BJ (cell line): ENCODE measurements around the gene FAM131A. TPM values are rescaled to one million over a fixed set of nuclear protein-coding genes. Genes with fewer than 3 reads are reported as not detected.
A peak's percentile ranks its signal among the peaks of the same experiment; 100 is the strongest.

Experiments used
- CTCF ChIA-PET: fragments of 350-600 bp; formaldehyde crosslinking; extraction: SDS; loops from one replicate; lab custom pipeline; 2021; ENCODE audit warnings: antibody characterized with exemption, inconsistent platforms; lab: Yijun Ruan, JAX
- POLR2A ChIA-PET: fragments of 300-600 bp; sonication (Branson Sonifier 250); formaldehyde crosslinking; extraction: SDS; loops from one replicate; lab custom pipeline; 2021; ENCODE audit warnings: antibody characterized with exemption; lab: Charles Lee
- DNase-seq: peaks from one replicate; pipeline ENCODE4 v3.0.0-alpha.2; 2011; ENCODE audit warnings: low read depth
- H3K27me3 ChIP-seq: 2 replicates; pipeline ENCODE4 v1.6.0; 2011; ENCODE audit warnings: low read length; ENCODE audit not compliant: control insufficient read depth, insufficient read depth
- H3K36me3 ChIP-seq: 2 replicates; pipeline ENCODE4 v1.5.1; 2011; ENCODE audit warnings: low read length; ENCODE audit not compliant: control insufficient read depth, insufficient read depth
- H3K4me3 ChIP-seq: 2 replicates; pipeline ENCODE4 v1.5.1; 2011; ENCODE audit warnings: low read depth, mild to moderate bottlenecking, control low read depth, low read length
- CTCF ChIP-seq: IDR thresholded peaks from 2 replicates; pipeline ENCODE4 v1.5.1; 2011; ENCODE audit warnings: low read depth, mild to moderate bottlenecking, control low read depth, inconsistent platforms, low read length, moderate library complexity; ENCODE audit not compliant: insufficient read depth
- polyA plus RNA-seq: library from polyadenylated mRNA; depleted of rRNA; stranded (reverse); fragments of >200 nt; gene quantifications from 2 replicates; pipeline ENCODE4 v1.2.3, GENCODE V29; 2011

The FAM131A gene
- polyA plus RNA-seq, 1 experiment = 9.3 TPM

- ChIA-PET CTCF (interaction anchor here (0.7 to 4.9 kb wide), 12 partner anchors 11 to 335 kb away, joined by 3 to 65 read pairs (median 4); partner anchors contain the start of genes ABCC5, EPHB3 and FAM131A), POLR2A (no interaction called here)
- no peak for DNase-seq
- TF ChIP-seq CTCF = no peak
- H3K27me3 ChIP-seq = no peaks in the 10 kb centered on the region
- peaks cover 7% of the 10 kb centered on the region for H3K36me3 ChIP-seq
- no peak overlapping the region for H3K4me3 ChIP-seq
These were observed 15.6 kb downstream of the FAM131A start for GRCh38 chr3:184352897-184353545.

GRCh38 chr3:184353546-184353941 lies 16.1 kb downstream of the FAM131A start:
- DNase-seq = no peak
- no peak for TF ChIP-seq CTCF
- H3K4me3 ChIP-seq = no peak overlapping the region
- H3K27me3 ChIP-seq = no peaks in the 10 kb centered on the region
- CTCF ChIA-PET = interaction anchor here (0.5 to 4.9 kb wide), 12 partner anchors 12 to 336 kb away, joined by 3 to 65 read pairs (median 4); partner anchors contain the start of genes ABCC5, EPHB3 and FAM131A
- POLR2A ChIA-PET = no interaction called here
- peaks cover 7% of the 10 kb centered on the region for H3K36me3 ChIP-seq

GRCh38 chr3:184354121-184354728 lies 16.8 kb downstream of the FAM131A start:
- Histone ChIP-seq H3K27me3 (no peaks in the 10 kb centered on the region), H3K4me3 (no peak overlapping the region), H3K36me3 (peaks cover 7% of the 10 kb centered on the region)
- DNase-seq = no peak
- peak; percentile 88 for TF ChIP-seq CTCF
- POLR2A ChIA-PET = no interaction called here
- CTCF ChIA-PET = interaction anchor here (0.5 to 4.9 kb wide), 13 partner anchors 13 to 1262 kb away, joined by 3 to 65 read pairs (median 4); partner anchors contain the start of genes ABCC5 and FAM131A

GRCh38 chr3:184354754-184355153 lies 17.4 kb downstream of the FAM131A start:
- CTCF ChIA-PET = interaction anchor here (0.6 to 4.9 kb wide), 7 partner anchors 13 to 1262 kb away, joined by 3 to 65 read pairs (median 4); partner anchors contain the start of gene FAM131A
- H3K27me3 ChIP-seq = no peaks in the 10 kb centered on the region
- H3K4me3 ChIP-seq = no peak overlapping the region
- TF ChIP-seq CTCF = no peak
- POLR2A ChIA-PET = no interaction called here
- no peak for DNase-seq
- H3K36me3 ChIP-seq = peaks cover 7% of the 10 kb centered on the region
